ENCODE measurements around the gene PTPN5. TPM values are rescaled to one million over a fixed set of nuclear protein-coding genes. Genes with fewer than 3 reads are reported as not detected.
A peak's percentile ranks its signal among the peaks of the same experiment; 100 is the strongest.

The PTPN5 gene
- total RNA-seq, 1 donor from 2014 or later = not detected

DNA sequence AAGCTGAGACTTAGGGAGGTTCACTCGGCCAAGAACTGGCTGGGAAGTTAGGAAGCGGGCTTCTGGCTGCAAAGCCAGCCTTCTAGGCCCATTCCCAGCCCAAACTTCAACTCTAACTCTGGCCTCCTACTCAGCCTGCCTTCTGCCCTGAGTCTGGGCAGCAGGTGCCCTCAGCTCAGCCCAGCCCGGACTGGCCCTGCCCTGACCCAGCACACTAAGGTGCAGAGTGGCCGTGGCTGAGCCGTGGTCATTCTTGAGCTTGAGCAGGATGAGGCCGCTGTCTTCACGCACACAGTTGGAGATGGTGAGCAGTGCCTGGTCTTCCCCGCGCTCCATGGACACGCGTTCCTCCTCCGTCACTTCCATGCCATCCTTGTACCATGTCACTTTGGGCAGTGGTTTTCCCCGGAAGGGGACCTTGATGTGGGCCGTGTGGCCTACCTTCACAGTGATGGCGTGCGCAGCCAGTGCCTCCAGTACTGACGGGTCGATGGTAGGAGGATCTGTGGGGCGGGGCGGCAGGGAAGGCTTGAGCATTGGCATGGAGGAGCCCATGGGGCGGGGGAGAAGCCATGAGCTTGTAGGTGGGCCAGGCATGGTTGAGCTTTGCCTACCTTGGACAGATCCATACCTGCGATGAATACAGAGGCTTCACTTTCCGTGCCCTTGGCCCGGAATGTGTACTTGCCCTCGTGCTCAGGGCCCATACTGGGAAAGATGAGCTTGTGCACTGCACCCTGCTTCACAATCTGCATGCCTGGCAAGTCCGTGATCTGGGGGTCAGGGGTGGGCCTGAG lies 77.8 kb downstream of the PTPN5 start:
- no peak for DNase-seq (ENCODE audit: low spot score)
- no peak for ATAC-seq

DNA sequence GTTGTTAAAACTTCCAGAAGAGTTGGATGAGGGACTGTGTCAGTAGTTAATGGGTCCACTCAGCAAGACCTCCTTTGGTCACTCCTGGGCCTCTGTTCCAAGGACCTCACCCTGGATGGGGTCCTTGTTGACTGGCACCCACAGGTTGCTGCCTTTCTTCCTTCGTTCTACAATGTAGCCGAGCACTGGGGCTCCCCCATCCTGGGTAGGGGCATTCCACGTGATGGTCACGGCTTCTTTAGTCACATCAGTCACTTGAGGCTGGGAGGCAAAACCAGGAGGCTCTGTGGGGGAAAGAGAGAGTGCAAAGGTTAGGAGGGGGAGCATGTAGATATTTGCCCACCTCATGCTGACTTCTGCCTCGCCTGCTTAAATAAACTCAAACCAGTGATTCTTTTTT lies 81.1 kb downstream of the PTPN5 start:
- no peak for DNase-seq (ENCODE audit: low spot score)
- no peak for ATAC-seq

DNA sequence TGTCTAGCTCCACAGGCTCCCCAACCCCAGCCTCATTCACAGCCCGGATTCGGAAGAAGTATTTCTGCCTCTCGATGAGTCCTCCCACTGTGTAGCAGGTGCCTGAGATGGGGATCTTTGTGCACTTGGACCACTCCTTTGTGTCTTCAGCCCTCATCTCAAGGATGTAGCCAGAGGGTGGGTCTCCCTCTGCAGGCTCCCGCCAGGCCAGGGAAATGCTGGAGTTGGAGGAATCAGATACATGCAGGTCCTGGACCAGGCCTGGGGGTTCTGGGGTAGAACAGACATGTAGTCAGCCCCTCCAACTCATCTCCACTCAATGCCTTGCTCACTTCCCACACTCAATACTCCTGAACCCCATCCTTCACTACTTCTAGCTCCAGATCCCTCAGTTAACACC lies 82.2 kb downstream of the PTPN5 start:
- ATAC-seq = no peak

GRCh38 chr11:18707811-18708340 lies 83.7 kb downstream of the PTPN5 start:
- no peak for ATAC-seq
- no peak for DNase-seq (ENCODE audit: low spot score)

More for the DNA sequence above, 82.2 kb downstream of the PTPN5 start:
- DNase-seq (ENCODE audit: low spot score) = no peak

DNA sequence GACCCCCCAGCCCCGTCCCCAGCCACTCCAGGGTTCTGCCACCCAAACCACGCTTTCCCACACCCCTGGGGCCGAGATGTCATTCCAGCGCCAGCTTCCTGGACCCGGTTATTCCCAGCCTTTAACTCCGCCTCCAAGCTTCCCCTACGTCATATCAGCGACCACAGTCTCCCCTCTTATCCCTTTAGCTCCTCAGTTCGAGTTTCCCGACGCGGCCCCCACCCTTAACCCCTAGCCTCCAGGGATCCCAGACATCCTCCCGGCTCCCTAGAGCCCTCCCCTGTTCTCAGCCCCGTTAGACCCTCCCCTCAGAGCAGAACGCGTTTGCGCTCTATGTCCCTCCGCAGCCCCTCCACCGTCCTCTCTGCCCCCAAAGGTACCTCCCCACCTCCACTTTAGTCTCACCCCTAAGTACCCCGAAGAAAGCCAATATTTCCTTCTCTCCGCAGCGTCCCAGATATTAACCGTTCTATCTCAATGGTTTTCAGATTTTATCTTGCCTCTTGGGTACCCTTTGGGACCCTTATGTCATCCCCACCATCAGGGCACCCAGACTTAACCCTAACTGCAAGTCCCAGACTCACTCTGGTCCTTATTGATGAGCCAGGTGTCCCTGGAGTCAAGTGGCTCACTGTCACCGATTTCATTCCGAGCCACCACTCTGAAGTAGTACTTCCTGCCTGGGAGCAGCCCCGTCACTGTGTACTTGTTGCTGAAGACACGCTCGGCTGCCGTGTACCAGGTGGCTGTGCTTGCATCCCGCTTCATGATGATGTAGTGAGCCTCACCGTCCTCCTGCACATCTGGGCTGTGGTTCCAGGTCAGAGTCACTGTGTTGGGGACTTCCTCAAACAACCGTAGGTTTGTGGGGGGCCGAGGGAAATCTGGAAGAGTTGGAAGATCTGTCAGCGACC lies 85.0 kb downstream of the PTPN5 start:
- no peak for DNase-seq (ENCODE audit: low spot score)
- ATAC-seq = peak; percentile 68

- DNase-seq (ENCODE audit: low spot score) = no peak
- ATAC-seq = peak; percentile 51
These were observed 85.8 kb downstream of the PTPN5 start for GRCh38 chr11:18705651-18706281.

DNA sequence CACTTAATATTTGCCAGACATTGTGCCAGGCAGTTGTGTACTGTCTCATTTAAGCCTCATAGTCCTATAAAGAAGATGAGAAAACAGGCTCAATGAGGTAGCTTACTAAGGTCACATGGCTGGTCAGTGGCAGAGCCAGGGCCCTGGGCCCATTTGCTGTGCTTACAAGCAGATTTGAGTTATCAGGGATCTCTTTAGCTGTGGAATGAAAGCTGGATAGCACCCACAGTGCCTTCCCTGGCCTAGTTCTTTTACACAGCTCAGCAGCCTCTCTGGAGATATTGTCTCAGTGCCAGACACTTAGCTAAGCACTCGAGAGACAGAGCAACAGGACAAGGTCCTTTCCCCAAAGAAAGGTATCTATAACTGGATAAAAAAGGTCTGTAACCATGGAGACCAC lies 86.9 kb downstream of the PTPN5 start:
- ATAC-seq (no peak), DNase-seq (ENCODE audit: low spot score) (no peak)

GRCh38 chr11:18704045-18704645 lies 87.5 kb downstream of the PTPN5 start:
- no peak for ATAC-seq

GRCh38 chr11:18703001-18703763 lies 88.4 kb downstream of the PTPN5 start:
- DNase-seq (ENCODE audit: low spot score) = no peak
- ATAC-seq = no peak

More at GRCh38 chr11:18704045-18704645, 87.5 kb downstream of the PTPN5 start:
- no peak for DNase-seq (ENCODE audit: low spot score)

GRCh38 chr11:18701614-18702216 lies 89.9 kb downstream of the PTPN5 start:
- ATAC-seq (no peak), DNase-seq (ENCODE audit: low spot score) (no peak)

GRCh38 chr11:18700872-18701271 lies 90.7 kb downstream of the PTPN5 start:
- no peak for DNase-seq (ENCODE audit: low spot score)
- ATAC-seq = no peak

GRCh38 chr11:18700375-18700774 lies 91.2 kb downstream of the PTPN5 start:
- DNase-seq (ENCODE audit: low spot score) (no peak), ATAC-seq (no peak)

- ATAC-seq (no peak), DNase-seq (ENCODE audit: low spot score) (no peak)
These were observed 91.7 kb downstream of the PTPN5 start for GRCh38 chr11:18699848-18700261.

DNA sequence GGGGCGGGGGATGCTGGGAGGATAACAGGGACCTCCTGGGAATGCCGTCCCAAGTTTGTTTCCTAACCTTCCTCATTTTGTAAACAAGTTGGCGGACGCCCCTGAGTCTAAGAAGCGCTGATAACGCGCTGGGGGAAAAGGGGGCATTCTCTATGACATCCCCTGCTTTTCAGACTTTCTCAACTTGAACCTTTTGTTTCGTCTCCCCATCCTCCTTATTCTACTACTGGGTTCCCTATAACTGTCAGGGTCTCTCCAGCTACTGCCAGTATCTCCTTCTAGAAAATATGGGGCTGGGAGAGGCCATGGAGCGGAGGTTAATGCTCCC lies 92.4 kb downstream of the PTPN5 start:
- ATAC-seq = no peak
- no peak for DNase-seq (ENCODE audit: low spot score)

- DNase-seq (ENCODE audit: low spot score) = peak; percentile 98
- peak; percentile 97 for ATAC-seq
These were observed 93.0 kb downstream of the PTPN5 start, which contains the start of gene TMEM86A for GRCh38 chr11:18698341-18699268. Gene TMEM86A (plus strand): TSS chr11:18698779. CDS start chr11:18698887, 108 bp downstream.

- no peak for ATAC-seq
- DNase-seq (ENCODE audit: low spot score) = no peak
These were observed 94.0 kb downstream of the PTPN5 start for GRCh38 chr11:18697576-18697975.

DNA sequence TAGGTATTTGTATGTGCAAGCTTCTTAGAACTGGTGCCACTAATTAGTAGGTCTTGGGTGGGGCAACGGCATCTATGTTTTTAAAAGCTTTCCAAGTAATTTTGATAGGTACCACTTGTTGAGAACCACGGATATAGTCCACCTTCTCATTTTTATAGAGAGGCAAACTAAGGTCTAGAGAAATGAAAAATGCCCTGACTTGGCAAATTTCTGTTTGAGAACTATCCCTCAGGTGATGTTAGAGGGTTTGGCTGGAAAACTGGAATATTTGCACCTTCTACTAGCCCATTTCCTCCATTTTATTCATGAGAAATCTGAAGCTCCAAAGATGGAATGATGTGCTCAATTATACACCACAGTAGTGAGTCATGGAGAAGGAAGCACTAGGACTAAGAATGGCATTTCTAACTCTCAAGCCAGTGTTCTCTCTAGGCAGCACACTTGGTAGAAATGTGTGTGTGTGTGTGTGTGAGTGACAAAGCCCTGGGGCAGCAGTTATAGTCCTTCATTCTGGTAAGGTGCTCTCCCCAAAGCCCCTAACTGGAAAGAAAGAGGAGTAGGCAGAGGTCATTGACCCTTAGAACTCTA lies 94.9 kb downstream of the PTPN5 start:
- no peak for DNase-seq (ENCODE audit: low spot score)
- no peak for ATAC-seq
